Fibroblast of skin of scalp (primary cell): ENCODE data around the gene NEK4.
"Not testable (repeated sequence)": the region's sequence is repeated elsewhere in the genome, so short reads cannot be mapped to it uniquely, and the experiment has no call there.

Experiments
- DNase-seq: peaks from one replicate; pipeline ENCODE4 v3.0.0-alpha.2; 2013

NEK4 gene

GRCh38 chr3:52731590-52731989 is 39.1 kb downstream of the NEK4 start:
- no peak for DNase-seq

GRCh38 chr3:52730681-52731080 is 40.1 kb downstream of the NEK4 start:
- DNase-seq = no peak

GRCh38 chr3:52728753-52729152 is 42.0 kb downstream of the NEK4 start:
- DNase-seq = not testable (repeated sequence)

- DNase-seq = no peak
These were observed 46.2 kb downstream of the NEK4 start for GRCh38 chr3:52724511-52724910.

GRCh38 chr3:52723935-52724334 is 46.8 kb downstream of the NEK4 start:
- DNase-seq = no peak

- no peak for DNase-seq
These were observed 48.2 kb downstream of the NEK4 start for GRCh38 chr3:52722491-52722890.

- no peak for DNase-seq
These were observed 49.1 kb downstream of the NEK4 start for GRCh38 chr3:52721730-52722008.

- DNase-seq = peak; percentile 3
These were observed 49.6 kb downstream of the NEK4 start for GRCh38 chr3:52721002-52721729.

GRCh38 chr3:52719618-52720017 is 51.1 kb downstream of the NEK4 start:
- DNase-seq = no peak

GRCh38 chr3:52715714-52716305 is 54.9 kb downstream of the NEK4 start:
- no peak for DNase-seq

- no peak for DNase-seq
These were observed 56.1 kb downstream of the NEK4 start for GRCh38 chr3:52714335-52715302.

- DNase-seq = no peak
These were observed 58.2 kb downstream of the NEK4 start for GRCh38 chr3:52712291-52713212.

- no peak for DNase-seq
These were observed 60.2 kb downstream of the NEK4 start for GRCh38 chr3:52710512-52710911.

- no peak for DNase-seq
These were observed 63.2 kb downstream of the NEK4 start for GRCh38 chr3:52707585-52707984.

- peak; percentile 86 for DNase-seq
These were observed 64.8 kb downstream of the NEK4 start, which contains the start of the genes GLT8D1 and SPCS1 for GRCh38 chr3:52705688-52706686. Gene GLT8D1, minus strand, starts transcription at chr3:52705791. Its CDS starts 5,331 bp downstream, at chr3:52700460. Gene SPCS1, plus strand, starts transcription at chr3:52706106. Its CDS starts 141 bp downstream, at chr3:52706247.

- no peak for DNase-seq
These were observed 65.4 kb downstream of the NEK4 start for GRCh38 chr3:52705438-52705687.

GRCh38 chr3:52704611-52705437 is 65.9 kb downstream of the NEK4 start:
- DNase-seq = peak; percentile 27

GRCh38 chr3:52703341-52703740 is 67.4 kb downstream of the NEK4 start:
- DNase-seq = no peak

- DNase-seq = no peak
These were observed 73.1 kb downstream of the NEK4 start for GRCh38 chr3:52697632-52697965.
